HG03280 (cell line): ENCODE data around the gene TEX29.

Source experiments
- ATAC-seq: cut with Tn5 transposase; IDR thresholded peaks from one replicate; pipeline ENCODE4 v1.9.1; 2021; ENCODE audit warnings: mild to moderate bottlenecking, moderate library complexity; ENCODE audit not compliant: unreplicated experiment

Gene TEX29

DNA sequence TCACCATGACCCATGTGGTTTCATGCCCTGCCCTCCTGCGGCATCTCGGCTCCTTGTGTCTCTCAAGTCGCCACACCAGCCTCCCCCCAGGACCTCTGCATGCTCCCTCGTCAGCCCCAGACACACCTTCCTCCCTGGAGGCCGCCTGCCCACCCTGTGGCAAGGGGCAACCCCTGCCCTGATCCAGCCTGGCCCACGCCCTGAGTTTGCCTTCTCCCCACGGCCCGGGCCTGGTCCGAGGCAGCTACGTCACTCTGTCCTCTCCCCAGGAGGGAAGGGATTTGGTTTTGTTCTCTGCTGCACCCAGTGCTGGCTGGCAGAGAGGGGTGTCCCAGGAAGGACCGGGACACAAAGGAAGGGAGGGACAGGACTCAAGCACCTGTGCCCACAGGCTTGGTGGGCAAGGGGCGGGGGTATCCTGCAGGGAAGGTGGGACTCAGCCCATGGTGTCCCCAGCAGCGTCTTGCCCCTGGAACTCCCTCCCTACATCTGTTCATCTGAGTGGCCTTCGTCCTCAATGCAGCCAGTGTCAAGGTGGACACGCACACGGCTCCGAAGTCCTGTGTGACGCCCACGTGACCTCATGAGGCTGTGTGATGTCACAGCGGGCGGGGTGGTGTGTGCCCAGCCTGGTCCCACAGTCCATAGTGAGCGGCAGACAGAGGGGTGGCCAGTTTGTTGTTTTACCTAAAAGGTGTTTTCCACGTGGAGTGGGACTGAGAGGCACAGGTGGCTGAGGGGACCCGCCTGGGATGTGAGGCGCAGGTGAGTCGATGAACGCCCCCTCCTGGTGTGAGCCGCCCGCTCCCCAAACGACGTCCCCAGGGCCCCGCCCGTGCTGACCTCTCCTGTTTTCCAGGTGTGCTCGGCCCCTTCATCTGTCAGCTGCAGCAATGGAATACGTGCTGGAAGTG, at the start of gene TEX29:
TEX29 (plus strand) TSS at position 645 of the 914 bp plus-strand sequence; CDS start at position 894, 249 bp downstream.
- no peak for ATAC-seq

DNA sequence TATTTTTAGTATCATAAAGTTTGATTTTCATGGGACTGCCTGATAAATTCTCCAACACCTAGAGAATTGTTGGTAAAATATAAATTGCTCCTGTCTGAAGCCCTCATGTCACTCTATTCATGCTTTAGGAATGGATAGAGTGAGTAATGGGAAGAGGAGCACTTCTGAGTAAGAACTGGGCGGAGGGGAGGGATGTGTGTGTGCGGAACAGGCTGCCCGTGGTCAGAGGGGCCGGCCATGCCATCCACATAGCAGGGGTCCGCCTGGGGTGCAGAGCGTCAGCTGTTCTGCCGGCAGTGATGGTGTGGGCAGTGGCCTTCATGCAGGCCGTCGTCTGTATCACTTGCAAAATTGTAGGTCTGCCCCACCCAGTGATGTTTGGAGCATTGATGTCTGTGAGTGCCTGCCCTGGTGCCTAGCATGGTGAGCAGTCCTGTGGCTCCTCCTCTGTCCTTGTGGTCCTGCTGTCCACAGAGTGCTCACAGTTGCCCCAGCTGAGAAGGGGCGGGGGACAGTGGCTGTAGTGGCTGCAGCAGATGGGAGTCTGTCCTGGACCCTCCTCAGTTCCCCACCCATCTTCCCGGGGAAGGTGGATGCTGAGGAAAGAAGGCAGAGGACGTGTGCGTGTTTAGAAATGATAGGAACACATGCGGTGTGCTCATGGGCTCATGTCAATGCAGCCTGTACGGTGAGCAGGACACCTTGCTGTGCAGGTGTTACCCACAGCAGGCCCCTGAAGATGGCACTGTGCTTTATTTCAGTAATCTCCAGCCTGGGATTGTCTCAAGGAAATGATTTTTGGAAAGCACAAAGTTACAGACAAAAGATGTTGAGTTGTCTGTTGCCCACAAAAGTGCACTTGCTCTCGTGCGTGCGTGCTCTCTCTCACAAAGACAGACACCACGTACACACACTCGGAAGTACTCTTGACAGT, 49.4 kb upstream of the TEX29 start:
- ATAC-seq, result no peak

GRCh38 chr13:111272117-111272516, 48.3 kb upstream of the TEX29 start:
- no peak for ATAC-seq

- no peak for ATAC-seq
Observed at GRCh38 chr13:111275382-111275781, 45.1 kb upstream of the TEX29 start.

- no peak for ATAC-seq
Observed at GRCh38 chr13:111275995-111276618, 44.3 kb upstream of the TEX29 start.

GRCh38 chr13:111278258-111278657, 42.2 kb upstream of the TEX29 start:
- ATAC-seq, result no peak

- ATAC-seq, result no peak
Observed at GRCh38 chr13:111278743-111279652, 41.4 kb upstream of the TEX29 start.

GRCh38 chr13:111280226-111280625, 40.2 kb upstream of the TEX29 start:
- ATAC-seq, result no peak

DNA sequence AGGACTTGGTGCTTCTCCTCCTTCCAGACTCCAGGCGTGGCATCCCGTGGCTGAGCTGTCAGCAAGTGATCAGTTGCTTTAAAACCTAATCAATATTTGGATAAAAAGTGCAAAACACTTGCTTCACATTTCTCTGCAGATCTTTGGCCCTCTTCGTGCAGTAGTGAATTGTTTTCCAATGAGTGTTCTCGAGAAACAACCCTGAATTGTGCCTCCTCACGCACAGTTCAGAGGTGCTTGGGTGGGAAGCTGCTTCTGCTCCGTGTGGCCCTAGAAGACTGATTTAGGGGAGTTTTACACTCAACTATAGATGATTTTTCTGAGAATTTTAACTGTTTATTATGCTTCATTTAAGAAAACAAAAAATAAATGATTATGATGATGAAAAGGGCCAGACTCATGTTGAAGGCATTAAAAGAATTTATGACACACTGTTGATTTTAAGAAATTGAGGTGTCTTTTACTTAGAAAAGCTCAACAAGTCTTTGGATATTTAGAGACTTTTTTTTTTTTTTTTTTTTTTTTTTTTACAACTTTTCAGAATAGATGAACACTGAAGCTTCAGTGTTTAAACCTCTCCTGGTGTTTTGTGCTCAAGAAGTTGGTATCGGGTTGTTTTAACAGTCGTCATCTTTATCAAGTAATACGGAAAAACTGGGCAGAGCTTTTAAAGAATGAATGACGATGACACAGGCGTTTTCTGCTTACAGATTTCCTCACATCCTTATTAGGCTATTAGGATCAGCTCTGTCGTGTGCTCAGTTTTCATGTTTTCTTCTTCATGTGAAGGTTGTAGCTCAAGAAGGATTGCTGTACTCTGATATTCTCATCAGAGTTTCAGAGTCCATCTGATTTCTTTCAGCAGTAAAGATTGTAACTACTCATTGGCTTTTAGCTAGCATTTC, 39.5 kb upstream of the TEX29 start:
- ATAC-seq, result no peak

GRCh38 chr13:111281751-111282311, 38.6 kb upstream of the TEX29 start:
- no peak for ATAC-seq

- ATAC-seq, result no peak
Observed at GRCh38 chr13:111282425-111282824, 38.0 kb upstream of the TEX29 start.

- ATAC-seq, result no peak
Observed at GRCh38 chr13:111282997-111283396, 37.4 kb upstream of the TEX29 start.

DNA sequence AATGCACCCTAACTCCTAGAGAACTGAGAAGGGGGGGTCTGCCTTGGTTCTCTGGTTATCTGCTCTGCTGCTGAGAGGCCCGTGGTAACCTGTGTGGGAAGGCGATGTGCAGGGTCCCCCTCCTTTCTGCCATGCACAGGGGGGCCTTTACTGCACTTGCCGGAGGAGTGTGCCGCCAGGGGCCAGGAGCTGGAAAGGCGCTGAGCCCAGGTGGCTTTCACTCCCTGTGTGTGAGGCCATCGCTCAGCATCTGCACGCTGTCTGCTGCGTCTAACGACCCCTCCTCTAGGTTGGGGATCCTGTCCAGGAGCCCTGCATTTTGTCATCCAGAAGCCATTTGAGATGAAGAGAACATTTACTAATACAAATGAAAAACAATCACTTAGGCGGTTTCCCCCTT, 37.0 kb upstream of the TEX29 start:
- no peak for ATAC-seq

GRCh38 chr13:111283991-111284390, 36.5 kb upstream of the TEX29 start:
- ATAC-seq, result no peak

GRCh38 chr13:111284565-111284964, 35.9 kb upstream of the TEX29 start:
- ATAC-seq, result no peak

- no peak for ATAC-seq
Observed at GRCh38 chr13:111286162-111286561, 34.3 kb upstream of the TEX29 start.

DNA sequence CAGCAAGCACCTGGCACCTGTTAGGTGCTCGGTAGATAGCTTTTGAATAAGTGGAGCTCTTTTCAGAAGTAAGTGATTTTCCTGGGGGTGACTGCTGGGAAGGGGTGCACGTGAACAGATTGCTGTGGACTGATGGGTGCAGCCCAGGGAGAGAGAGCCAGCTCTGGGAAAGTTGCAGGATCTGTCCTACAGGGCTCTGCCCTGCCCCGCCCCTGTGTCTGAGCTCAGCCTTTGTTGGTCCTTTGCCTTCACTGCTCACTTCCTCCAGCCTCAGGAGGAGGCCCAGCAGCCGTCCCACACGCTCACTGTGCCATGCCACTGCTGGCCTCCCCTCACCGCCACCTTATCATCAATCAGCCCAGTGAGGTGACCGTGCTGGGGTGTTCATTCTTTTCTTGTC, 33.7 kb upstream of the TEX29 start:
- ATAC-seq, result no peak

- ATAC-seq, result no peak
Observed at GRCh38 chr13:111287201-111287600, 33.2 kb upstream of the TEX29 start.

GRCh38 chr13:111288276-111288675, 32.2 kb upstream of the TEX29 start:
- ATAC-seq, result no peak
